ENCODE results near the gene TIMM44.

Gene TIMM44

GRCh38 chr19:7976461-7976860 lies 33.0 kb upstream of the TIMM44 start:
- H3K27me3 ChIP-seq: no peaks in the 10 kb centered on the region
- H3K4me1 ChIP-seq: peaks cover 0 to 4% (median 0%) of the 10 kb centered on the region in 4 donors
- H3K4me3 ChIP-seq: no peak overlapping the region
- H3K27ac ChIP-seq: no peak overlapping the region
- TF ChIP-seq CTCF (IDR thresholded peaks at IDR 0.05): no peak
- H3K36me3 ChIP-seq: peaks cover 46 to 92% (median 84%) of the 10 kb centered on the region in 3 donors
- no peak for DNase-seq
- intact Hi-C loops (cut with DNase I; ENCODE audit: low total_unique reads): no loop called here
- no peaks in the 10 kb centered on the region for H3K9me3 ChIP-seq

- no peak overlapping the region for H3K27ac ChIP-seq
- intact Hi-C loops (cut with DNase I; ENCODE audit: low total_unique reads): no loop called here
- H3K9me3 ChIP-seq: no peaks in the 10 kb centered on the region
- H3K36me3 ChIP-seq: peaks cover 36 to 91% (median 79%) of the 10 kb centered on the region in 3 donors
- H3K27me3 ChIP-seq: no peaks in the 10 kb centered on the region
- DNase-seq: no peak
- H3K4me3 ChIP-seq: no peak overlapping the region
- H3K4me1 ChIP-seq: peaks cover 0 to 4% (median 0%) of the 10 kb centered on the region in 4 donors
- no peak for TF ChIP-seq CTCF (IDR thresholded peaks at IDR 0.05)
Observed at GRCh38 chr19:7975037-7975436, 31.6 kb upstream of the TIMM44 start.

GRCh38 chr19:7973883-7974282 lies 30.4 kb upstream of the TIMM44 start:
- no peak for DNase-seq
- Histone ChIP-seq H3K27ac (no peak overlapping the region), H3K36me3 (peaks cover 34 to 91% (median 76%) of the 10 kb centered on the region in 3 donors), H3K4me1 (peaks cover 0 to 4% (median 0%) of the 10 kb centered on the region in 4 donors), H3K9me3 (no peaks in the 10 kb centered on the region), H3K27me3 (no peaks in the 10 kb centered on the region), H3K4me3 (no peak overlapping the region)
- intact Hi-C loops (cut with DNase I; ENCODE audit: low total_unique reads): no loop called here
- no peak for TF ChIP-seq CTCF (IDR thresholded peaks at IDR 0.05)

GRCh38 chr19:7971553-7972520 lies 28.4 kb upstream of the TIMM44 start:
- peaks cover 0 to 4% (median 0%) of the 10 kb centered on the region in 4 donors for H3K4me1 ChIP-seq
- intact Hi-C loops (cut with DNase I; ENCODE audit: low total_unique reads): no loop called here
- H3K36me3 ChIP-seq: peaks cover 42 to 91% (median 77%) of the 10 kb centered on the region in 3 donors
- no peak overlapping the region for H3K4me3 ChIP-seq
- H3K27ac ChIP-seq: no peak overlapping the region
- no peaks in the 10 kb centered on the region for H3K27me3 ChIP-seq
- DNase-seq: no peak
- no peaks in the 10 kb centered on the region for H3K9me3 ChIP-seq
- TF ChIP-seq CTCF (IDR thresholded peaks at IDR 0.05): no peak

GRCh38 chr19:7970716-7971448 lies 27.4 kb upstream of the TIMM44 start:
- no peak for DNase-seq
- Histone ChIP-seq H3K9me3 (no peaks in the 10 kb centered on the region), H3K36me3 (peaks cover 52 to 94% (median 81%) of the 10 kb centered on the region in 3 donors), H3K27ac (no peak overlapping the region), H3K4me1 (peaks cover 0 to 4% (median 0%) of the 10 kb centered on the region in 4 donors), H3K4me3 (no peak overlapping the region), H3K27me3 (no peaks in the 10 kb centered on the region)
- peak; percentile 23 to 45 for TF ChIP-seq CTCF (IDR thresholded peaks at IDR 0.05)
- intact Hi-C loops (cut with DNase I; ENCODE audit: low total_unique reads): no loop called here
